ENCODE results near the gene KCTD8.

DNA sequence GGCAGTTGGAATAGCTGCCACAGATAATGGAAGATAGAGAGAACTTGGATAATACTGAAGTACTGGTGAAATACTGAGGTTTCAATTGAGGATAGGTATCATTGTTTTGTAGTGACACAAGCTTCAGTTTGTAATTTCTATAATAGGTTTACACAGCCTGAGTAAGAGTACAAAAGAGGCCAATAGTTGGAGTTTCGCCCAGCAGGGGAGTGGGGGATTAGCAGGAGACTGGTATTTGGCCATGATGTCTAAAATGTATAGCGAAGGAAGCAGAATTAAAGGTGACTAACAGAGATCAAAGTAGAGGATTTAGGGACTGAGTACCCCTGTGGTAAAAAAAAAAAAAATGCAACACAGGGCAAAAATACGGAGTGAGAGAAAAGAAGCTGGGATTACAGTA lies 129.5 kb downstream of the KCTD8 start:
- TF ChIP-seq POLR2A (IDR thresholded peaks at IDR 0.05) (no peak), CTCF (IDR thresholded peaks at IDR 0.05 in 4 of 5, conservative IDR thresholded peaks at IDR 0.05 in 1 of 5) (no peak)

Data from gastrocnemius medialis (tissue), 4 donors.